GM12875 (cell line): ENCODE measurements around the gene TSHZ2.
"Not testable (repeated sequence)": the region's sequence is repeated elsewhere in the genome, so short reads cannot be mapped to it uniquely, and the experiment has no call there.

Experiments used
- H3K4me3 ChIP-seq: one replicate; pipeline ENCODE4 v1.5.1; 2011; ENCODE audit warnings: low read depth, low read length, control low read depth
- TF ChIP-seq, protein P1 (sequence below): IDR thresholded peaks from 2 replicates; pipeline ENCODE4 v1.5.1; 2011; ENCODE audit warnings: low read depth, mild to moderate bottlenecking, control low read depth, inconsistent platforms, low read length, moderate library complexity, borderline replicate concordance; ENCODE audit not compliant: insufficient read depth

The TSHZ2 gene

DNA sequence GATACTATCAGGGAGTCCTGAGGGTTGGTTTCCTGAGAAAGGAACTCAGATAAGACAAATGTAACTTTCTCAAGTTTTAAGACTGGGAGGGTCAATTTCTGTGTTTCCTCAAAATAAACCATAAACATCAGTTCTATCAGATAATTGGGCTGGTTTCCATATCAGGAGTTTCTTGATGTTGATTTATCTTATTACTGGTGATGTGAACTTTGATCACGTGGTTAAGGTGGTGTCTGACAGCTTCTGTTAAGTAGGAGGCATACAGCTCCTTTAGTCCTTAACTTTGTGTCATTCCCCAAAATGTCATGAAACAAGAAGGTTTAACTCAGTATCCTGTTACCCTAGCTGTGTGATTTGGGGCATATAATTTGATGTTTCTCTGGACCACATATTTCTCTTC, 476.3 kb downstream of the TSHZ2 start:
- H3K4me3 ChIP-seq: no peak overlapping the region

DNA sequence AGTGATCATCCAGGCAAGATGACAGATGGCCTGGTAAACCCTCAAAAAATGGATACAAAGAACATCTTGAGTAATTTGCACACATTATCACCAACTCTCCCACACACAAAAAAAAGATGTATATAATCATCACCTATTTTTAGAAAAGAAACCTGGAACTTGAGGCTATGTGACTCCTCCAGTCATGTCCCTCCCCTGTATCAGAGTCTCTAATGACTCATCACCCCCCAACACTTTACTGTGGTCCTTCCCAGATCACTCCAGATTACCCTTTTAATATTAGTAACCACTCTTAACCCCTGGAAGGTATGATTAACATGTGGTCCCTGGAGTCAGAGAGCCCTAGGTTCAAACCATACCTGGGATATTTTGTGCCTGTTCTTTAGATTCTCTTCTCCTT, 476.7 kb downstream of the TSHZ2 start:
- H3K4me3 ChIP-seq: no peak overlapping the region
- TF ChIP-seq, protein P1, sequence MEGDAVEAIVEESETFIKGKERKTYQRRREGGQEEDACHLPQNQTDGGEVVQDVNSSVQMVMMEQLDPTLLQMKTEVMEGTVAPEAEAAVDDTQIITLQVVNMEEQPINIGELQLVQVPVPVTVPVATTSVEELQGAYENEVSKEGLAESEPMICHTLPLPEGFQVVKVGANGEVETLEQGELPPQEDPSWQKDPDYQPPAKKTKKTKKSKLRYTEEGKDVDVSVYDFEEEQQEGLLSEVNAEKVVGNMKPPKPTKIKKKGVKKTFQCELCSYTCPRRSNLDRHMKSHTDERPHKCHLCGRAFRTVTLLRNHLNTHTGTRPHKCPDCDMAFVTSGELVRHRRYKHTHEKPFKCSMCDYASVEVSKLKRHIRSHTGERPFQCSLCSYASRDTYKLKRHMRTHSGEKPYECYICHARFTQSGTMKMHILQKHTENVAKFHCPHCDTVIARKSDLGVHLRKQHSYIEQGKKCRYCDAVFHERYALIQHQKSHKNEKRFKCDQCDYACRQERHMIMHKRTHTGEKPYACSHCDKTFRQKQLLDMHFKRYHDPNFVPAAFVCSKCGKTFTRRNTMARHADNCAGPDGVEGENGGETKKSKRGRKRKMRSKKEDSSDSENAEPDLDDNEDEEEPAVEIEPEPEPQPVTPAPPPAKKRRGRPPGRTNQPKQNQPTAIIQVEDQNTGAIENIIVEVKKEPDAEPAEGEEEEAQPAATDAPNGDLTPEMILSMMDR: no peak

More for the DNA sequence above, 476.3 kb downstream of the TSHZ2 start:
- TF ChIP-seq, protein P1: no peak

DNA sequence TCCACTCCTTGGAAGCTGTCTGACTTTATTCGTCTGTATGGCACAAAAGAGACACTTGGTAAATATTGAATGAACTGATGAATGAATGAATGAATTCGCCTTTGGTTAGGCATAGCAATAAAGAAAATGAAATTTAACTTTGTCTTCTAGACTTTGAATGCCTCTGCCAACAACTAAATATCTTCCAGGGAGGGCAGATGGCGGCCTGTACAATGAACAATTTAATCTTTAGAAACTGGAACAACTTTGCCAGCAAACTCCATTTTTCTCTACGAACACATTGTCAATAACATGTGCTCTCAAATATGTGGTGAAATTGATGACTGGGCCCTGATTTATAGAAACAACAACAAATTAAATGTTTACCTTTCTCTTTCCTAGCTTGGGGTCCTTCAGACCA, 480.9 kb downstream of the TSHZ2 start:
- TF ChIP-seq, protein P1: no peak
- no peak overlapping the region for H3K4me3 ChIP-seq

DNA sequence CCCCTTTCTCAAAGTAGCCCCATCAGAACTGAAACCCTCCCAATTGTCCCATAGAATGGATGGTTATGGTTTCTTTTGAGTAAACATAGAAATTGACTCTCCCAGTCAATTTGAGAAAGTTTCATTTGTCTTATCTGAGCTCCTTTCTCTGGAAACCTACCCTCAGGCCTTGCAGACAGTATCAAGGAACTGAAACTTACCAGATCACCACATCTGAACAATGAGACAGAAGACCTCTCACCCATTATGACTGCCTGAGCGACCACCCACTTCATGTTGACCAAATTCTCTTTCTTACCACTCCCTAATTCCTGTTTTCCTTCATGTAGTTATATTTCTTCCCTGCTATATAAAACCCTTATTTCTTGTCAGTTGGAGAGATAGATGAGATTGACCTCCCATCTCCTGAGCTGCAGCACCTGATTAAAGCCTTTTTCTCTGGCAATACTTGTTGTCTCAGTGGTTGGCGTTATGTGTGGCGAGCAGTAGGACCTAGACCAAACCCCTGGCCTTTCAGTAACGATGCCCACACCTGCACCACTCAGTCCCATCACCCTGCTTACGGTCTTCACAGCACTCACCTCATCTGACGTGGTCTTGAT, 482.6 kb downstream of the TSHZ2 start:
- H3K4me3 ChIP-seq: no peak overlapping the region
- TF ChIP-seq, protein P1: no peak

DNA sequence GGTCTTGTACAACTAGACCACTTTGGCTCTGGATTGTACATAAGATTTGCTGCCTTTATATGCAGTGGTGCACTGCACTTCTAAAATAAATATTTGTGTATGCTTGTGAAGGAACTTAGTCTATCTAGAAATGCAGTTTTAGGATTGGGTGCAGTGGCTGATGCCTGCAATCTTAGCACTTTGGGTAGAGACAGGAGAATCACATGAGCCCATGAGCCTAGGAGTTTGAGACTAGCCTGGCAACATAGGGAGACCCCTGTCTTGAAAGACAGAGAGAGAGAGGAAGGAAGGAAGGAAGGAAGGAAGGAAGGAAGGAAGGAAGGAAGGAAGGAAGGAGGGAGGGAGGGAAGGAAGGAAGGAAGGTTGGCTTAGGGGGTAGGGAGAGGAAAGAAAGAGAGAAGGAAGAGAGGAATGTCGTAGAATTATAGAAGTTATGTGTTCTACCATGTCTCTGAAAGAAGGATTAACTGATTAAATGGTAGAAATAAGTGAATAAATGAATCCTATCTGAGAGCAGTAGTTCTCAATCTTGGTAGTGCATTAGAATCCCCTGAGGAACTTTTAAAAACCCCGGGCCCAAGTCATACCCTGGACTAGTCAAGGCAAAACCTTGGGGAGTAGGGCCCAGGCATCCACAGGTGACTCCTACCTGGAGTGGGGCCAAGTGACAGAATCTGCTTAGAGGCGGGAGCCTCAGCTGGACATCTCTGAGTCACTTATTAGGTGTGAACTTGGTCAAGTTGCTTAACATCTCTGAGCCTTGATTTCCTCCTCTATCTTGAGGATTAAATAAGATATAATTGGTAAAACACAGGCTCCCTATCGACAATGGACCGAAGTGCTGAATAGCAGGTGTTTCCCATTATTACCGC, 491.2 kb downstream of the TSHZ2 start:
- TF ChIP-seq, protein P1: no peak
- H3K4me3 ChIP-seq: no peak overlapping the region

DNA sequence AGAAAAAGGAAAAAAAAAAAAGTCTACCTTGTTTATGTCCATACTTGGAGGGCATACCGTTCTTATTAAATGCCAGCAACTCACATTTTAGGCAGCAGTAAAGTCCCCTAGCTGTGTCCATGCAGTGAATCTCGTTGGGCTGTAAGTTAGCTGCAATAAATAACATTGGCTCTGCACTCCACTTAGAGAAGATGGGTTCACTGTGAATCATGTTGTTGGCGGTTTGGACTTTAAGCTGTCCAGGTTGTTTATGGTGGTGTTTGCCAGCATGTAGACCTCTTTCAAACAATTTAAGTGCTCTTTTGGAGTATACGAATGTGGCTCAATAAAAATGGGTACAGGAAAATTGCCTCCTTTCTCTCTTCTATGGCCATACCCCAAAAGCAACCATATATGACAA, 494.1 kb downstream of the TSHZ2 start:
- no peak overlapping the region for H3K4me3 ChIP-seq
- TF ChIP-seq, protein P1: no peak

DNA sequence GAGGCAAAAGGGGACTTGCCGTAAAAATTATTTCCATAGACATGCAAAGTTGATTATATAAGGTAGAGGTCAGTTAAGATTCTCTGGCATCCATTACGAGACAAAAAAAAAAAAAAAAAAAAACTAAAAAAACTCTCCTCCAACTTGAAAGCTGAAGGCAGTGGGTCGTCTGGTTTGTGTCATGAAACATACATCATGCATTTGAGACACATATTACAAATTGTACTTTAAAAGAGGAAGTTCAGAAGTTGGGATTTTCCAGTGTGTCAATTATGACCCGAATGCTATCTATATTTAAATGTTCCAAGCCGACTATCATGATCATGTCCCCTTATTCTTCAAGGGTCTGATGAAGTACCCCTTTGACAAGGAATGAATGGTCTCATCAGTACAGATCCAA, 496.4 kb downstream of the TSHZ2 start:
- no peak overlapping the region for H3K4me3 ChIP-seq
- TF ChIP-seq, protein P1: no peak

DNA sequence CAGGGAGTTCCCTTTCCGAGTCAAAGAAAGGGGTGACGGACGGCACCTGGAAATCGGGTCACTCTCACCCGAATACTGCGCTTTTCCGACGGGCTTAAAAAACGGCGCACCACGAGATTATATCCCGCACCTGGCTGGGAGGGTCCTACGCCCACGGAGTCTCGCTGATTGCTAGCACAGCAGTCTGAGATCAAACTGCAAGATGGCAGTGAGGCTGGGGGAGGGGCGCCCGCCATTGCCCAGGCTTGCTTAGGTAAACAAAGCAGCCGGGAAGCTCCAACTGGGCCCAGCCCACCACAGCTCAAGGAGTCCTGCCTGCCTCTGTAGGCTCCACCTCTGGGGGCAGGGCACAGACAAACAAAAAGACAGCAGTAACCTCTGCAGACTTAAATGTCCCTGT, 500.7 kb downstream of the TSHZ2 start:
- not testable (repeated sequence) for H3K4me3 ChIP-seq
